NCI-H82 treated with DMSO at 0.1 percent for 48 hours (cell line): ENCODE data around the gene UBL4A.
A peak's percentile ranks its signal among the peaks of the same experiment; 100 is the strongest.

Experiments used
- DNase-seq: peaks from one replicate; lab custom pipeline; 2025; ENCODE audit not compliant: unreplicated experiment; lab: John Stamatoyannopoulos, UW

Gene UBL4A

DNA sequence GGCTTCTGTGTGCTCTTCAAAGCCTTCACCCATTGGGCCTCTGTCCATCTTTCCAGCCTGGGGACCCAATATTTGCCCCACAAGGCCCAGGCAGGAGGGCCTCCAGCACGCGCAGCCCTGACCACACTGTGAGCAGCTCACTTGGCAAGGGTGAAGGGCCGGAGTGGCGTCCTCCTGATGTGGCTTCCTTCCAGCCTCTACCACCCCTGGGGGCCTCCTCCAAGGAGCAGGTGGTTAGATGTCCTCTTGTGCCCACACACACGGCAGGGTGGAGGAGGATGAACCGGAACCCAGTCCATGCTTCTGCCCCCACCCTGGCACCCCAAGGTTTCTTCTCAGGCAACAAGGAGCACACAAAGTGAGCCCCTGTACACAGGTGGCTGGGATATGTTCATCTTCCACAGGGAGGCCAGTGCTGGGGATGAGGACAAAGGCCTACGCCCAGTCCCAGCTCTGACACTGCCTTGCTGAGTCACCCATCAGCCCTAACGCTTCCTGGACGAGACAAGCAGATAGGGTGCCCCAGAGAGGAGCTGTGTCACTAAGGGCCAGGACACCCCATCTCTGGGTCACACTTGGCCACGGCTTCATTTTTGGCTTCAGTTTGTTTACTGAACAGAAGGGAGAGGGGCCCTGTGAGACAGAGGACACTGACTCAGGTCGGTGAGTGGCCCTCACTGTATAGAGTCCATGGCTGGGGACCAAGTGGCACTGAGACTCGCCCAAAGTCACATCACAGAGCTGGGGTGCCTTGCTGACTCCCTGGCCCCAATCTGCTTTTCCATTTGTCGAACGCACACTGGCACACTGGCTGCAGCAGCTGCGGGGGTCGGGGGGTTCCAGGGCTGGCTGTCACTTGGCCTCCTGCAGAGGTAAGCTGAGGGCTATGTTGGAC lies 1.9 kb downstream of the UBL4A start:
- no peak for DNase-seq

DNA sequence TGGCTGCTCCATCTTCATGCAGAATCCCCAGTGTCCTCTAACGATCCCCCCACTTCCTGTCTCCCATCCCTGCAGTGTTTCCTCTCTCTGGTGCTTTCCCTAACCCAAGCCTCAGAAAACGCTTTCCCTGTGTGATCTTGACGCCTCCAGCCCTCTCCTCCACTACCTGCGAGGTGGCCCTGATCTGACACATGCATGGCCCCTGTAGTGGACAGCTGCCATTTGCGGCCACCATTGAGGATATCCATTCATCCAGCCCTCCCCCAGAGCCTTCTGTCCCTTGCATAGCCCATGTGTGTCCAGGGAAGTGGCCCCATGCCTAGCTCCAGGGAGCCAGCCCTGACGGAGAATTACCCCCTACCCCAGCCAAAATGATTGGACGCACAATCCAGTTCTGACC lies 3.1 kb downstream of the UBL4A start:
- no peak for DNase-seq

DNA sequence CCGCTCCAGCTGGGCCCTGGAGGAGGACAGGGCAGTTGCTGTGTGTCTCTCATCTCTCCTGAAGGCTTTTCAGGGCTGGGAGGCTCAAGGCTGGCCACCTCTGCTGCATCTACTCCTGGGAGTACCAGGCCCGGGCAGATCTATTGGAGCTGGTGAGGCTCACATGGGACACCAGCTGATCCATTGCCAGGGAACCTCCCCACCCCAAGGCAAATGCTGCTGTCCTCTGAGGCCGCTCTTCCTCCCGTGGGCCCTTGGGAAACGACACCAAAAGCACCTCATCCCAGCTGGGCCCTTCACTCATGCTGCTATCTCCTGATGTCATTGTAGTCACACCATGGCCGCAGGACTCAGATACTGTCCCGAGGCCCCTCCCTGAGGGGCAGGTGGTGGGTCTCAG lies 3.6 kb downstream of the UBL4A start:
- DNase-seq, result no peak

DNA sequence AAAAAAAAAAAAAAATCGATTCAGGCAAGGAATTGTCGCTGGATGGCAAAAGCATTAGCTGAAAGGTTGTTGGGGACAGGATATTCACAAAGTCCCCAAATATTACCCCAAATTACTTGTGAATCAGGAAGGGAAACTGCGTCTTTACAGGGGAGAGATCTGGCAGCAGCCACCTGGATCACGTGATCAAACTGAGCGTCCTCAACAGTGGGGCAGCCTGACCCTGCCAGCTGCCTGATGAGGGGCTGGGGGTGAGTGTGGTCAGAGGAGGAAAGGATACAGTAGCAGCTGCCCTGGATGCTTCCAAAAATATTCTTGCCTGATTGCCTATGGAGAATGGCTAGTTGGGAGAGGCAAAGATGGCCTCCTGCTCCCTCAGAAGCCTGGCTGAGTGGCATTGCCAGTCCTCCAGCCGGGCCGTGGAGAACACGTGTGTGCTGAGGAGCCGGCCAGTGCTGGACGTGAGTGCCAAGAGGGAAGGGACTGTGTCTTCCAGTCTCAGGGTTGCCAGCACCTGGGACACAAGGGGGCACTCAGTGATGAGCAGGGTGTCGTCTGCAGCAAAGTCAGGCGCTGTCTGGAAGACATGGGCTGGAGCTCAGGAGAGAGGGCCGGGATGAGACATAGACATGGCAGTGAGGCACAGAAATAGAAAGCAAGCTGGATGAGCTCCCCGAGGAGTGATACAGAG lies 4.4 kb downstream of the UBL4A start:
- DNase-seq, result no peak

DNA sequence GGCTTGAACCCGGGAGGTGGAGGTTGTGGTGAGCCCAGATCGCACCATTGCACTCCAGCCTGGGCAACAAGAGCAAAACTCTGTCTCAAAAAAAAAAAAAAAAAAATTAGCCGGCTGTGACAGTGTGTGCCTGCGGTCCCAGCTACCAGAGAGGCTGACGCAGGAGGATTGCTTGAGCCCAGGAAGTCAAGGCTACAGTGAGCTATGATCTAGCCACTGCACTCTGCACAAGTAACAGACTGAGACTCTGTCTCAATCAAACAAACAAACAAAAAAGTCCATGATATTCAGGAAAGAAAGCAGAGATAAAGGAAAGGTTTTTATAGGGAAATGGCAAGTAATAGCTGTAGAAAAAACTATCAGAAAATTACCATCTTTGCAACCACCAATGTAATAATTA lies 5.2 kb downstream of the UBL4A start:
- no peak for DNase-seq

DNA sequence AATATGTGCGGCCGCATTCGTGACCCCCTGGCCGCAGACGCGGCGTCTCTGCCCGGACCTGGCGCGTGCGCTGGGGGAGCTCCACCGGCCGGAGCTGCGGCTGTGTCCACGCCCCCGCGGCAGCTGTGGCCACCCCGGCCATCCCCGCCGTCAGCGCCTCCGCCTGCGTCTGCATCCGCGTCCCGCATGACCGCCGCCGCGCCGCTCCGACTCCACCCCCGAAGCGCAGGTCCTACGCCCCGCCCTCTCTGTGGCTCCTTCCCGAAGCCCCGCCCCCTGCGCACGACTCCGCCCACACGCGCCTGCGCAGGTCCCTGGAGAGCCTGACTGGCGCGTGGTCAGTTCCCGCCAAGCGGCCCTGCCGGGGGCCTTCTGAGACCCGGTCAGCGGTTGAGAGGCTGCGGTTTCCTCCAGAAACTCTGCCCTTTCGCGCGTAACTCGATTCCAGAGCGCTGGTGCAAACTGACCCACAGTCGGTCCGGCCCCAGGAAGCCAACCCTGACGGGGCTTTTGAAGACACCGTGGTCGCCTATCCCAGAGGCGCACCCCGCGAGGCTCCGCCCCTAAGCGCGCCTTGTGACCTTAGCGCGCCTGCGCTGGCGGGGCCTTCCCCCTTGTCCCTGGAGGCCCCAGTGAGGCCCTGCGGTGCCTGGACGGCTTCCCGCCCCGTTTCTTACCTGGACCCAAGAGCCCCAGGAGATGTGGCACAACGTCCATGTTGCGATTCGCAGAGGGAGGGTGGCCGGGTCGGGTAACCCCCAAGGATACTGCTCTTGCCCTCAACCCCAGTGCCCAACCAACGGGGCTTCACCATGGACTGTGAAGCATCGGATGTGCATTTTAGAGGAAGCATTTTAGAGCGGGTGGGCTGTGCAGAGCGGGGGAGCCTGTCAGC lies 7.4 kb downstream of the UBL4A start, which contains the start of gene LAGE3:
Gene LAGE3, minus strand, starts transcription at position 554 of the 895 bp plus-strand sequence. Its CDS starts 366 bp downstream, at position 188.
- peak; percentile 44 for DNase-seq

DNA sequence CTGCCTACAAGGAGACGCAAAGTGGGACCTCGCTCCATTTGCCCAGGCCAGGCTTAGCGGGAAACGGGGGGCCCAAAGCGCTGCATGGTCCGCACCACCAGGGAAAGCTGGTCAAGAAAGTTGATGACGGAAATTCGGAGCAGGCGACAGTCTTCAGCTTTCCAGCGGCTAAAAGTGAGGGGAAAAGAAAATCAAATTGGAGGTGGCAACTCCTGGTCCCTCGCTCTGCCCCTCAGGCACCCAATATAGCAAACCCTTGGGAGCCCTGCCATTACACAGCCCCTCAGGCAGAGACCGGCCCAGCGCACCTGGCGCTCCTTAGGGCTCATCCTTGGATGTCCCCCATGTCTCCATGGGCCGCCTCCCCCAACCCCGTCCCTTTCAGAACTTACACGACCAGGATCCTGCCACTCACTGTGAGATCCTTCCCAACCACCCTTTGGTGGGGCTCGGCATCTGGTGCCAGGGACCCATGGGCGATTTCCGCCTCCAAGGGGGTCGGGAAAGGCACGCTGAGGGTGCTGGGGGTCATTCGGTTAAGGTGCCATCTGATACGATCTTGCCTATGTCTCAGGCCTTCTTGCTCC lies 8.4 kb downstream of the UBL4A start:
- DNase-seq, result no peak

DNA sequence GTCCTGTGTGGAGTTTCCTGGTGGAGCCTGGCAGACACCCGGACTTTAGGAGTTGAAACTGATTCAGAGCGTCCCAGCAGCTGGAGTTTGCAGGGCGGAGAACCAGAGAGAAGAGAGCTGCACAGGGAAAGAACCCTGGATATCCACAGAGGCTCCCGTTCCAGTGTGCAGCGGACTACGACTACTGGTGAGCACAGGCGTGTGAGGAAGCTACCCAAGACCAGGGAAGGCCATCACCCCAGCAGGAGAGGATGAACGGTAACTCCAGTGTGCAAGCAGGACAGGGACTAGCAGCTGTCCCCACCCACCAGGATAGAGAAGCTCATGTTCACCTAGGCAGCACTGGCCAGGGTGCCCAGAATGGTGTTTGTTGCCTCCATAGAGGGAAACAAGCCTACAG lies 9.6 kb downstream of the UBL4A start:
- DNase-seq, result no peak

DNA sequence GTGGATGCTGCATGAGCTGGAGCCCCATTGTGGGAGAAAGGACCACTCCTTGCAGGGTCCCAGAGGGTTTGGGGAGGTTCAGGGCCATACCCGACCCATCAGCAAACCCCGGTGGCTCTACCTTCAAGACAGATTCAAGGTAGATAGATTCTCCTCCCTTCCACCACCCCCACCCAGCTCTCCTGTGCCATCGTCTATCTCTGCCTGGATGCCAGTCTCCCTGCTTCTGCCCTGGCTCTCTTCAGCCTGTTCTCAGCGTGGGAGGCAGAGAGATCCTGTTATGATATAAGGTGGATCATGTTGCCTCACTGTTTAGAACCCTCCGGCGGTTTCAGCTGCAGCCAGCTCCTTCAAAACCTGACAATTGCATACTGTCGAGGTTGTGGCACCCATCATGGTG lies 12.7 kb downstream of the UBL4A start:
- DNase-seq, result no peak

DNA sequence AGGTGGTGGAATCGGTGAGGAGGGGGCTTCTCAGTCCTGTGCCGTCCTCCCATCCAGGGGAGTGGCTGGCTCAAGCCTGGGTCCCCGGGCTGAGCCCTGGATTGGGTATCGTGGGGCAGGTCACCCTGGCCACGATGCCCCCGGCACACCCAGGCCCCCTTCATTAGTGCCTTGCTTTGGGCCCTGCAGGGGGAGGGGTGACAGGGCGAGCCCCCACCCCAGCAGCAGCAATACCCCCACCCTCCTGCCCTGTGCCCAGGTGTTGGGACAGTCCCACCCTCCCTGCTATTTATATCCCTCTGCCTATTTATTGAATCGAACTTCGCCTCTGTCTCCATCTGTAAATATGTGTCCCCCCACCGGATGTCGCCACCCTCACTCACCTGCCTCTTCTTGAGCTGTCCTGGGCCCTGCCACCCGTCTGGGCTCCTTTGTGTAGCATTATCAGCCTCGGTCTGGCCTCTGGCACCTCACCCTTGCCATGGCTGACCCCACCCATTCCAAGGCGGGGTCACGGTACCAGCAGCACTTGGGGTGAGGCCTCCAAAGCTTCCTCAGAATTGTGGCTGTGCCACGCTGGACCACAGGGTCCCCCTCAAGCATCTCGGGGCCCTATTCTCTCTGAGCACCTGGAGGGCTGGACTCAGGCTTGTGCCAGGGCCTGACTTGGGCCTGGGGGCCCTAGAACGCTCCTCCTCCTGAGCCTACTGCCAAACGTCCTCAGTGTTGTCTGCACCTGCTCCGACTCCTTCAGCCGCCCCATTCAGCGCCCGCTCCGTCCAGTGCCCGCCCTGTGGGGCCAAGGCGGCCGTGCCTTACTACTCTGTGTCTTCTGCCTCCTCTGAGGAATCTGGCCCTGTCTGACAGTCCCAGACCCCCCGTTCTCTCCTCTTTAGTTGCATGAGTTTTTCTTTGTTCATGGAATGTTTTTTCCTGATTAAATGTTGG lies 13.5 kb downstream of the UBL4A start:
- DNase-seq, result no peak

DNA sequence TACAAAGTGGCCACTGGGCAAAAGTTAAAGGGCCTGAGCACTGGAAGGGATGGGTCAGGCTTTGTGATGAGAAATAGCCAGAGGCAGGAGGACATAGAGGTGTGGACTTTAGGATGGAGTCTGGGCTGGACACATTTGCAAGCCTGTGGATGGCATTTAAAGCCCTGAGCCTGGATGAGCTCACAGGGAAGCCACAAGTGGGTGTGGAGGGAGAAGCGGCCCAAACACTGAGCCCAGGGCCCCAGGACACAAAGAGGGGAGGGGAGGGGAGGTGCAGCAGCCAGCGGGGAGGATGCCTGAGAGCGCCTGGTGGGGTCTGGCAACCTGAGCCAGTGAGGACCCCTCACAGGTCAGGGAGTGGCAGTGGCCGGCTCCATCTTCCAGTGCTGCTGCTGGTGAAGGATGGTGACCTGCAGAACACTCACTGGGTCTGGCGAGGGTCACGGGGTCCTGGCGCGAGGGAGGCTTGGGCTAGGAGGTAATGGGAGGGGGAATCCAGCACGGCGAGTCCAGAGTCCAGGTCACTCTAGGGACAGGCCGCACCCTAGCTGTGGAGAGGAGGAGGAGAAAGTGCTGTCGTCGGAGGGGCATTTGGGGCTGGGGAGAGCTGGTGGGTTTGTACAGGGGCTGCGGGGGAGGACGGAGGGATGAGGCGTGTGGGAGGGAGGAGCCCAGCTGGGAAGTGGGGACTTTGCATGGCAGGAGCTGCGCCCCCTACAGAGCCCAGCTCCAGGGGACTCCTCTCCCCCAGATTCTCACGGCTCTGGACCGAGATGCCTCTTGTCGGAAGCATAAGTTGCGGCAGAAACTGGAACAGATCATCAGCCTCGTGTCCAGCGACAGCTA lies 14.4 kb downstream of the UBL4A start:
- no peak for DNase-seq

DNA sequence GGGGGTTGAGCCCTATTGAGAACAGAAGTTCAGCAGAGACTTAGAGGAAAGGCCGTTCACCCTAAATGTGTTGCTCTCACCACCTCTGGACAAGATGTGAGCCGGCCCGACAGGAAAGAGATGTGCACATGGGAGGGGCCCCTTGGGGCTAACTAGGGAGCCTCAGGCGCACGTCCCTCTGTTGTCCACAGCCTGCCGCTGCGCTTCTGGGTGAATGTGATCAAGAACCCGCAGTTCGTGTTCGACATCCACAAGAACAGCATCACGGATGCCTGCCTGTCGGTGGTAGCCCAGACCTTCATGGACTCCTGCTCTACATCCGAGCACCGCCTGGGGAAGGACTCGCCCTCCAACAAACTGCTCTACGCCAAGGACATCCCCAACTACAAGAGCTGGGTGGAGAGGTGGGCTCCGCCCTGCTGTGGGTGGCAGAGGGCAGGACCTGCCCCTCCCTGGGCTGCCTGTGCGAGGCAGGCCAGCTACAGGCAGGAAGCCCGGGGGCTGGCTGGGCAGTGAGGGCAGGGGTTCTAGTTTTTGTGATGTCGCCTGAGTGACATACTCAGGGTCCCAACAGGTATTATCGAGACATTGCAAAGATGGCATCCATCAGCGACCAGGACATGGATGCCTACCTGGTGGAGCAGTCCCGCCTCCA lies 15.4 kb downstream of the UBL4A start:
- no peak for DNase-seq

DNA sequence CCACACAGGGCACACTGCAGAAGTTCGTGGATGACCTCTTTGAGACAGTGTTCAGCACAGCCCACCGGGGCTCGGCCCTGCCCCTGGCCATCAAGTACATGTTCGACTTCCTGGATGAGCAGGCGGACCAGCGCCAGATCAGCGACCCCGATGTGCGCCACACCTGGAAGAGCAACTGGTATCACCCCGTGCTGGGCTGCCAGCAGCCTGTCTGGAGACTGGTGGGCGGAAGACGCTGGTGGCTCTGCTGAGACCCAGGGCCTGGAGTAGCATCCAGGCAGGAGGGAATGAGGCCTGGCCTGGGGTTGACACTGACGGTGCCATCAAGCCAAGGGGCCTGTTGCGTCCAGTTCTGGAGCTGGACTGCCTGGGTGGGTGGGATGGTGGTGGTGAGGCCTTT lies 16.0 kb downstream of the UBL4A start:
- DNase-seq, result no peak

DNA sequence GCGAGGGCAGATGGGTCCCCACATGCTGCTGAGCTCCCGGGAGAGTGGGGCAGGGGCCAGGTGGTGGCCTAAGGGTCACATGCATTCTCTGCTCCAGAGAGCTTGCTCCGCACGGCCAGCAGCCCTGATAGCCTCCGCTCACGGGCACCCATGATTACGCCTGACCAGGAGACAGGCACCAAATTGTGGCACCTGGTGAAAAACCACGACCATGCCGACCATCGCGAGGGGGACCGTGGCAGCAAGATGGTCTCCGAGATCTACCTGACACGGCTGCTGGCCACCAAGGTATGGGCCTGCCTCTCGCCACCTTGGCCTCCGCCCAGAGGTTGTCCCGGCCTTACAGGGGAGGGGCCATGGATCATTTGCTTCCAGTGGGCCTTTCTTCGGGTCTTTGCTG lies 16.5 kb downstream of the UBL4A start:
- DNase-seq, result no peak

DNA sequence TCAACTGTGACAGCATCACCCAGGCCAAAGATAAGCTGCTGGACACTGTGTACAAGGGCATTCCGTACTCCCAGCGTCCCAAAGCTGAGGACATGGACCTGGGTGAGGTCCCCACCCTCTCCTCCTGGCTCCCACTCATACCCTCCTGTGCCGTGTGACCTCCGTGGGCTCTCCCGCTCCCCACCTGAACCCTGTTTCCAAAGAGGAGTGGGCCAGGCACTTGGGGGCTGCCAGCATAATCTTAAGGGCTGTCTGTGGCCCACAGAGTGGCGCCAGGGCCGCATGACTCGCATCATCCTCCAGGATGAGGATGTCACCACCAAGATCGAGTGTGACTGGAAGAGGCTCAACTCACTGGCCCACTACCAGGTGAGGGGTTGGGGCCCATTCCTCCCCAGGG lies 17.3 kb downstream of the UBL4A start:
- DNase-seq, result no peak

DNA sequence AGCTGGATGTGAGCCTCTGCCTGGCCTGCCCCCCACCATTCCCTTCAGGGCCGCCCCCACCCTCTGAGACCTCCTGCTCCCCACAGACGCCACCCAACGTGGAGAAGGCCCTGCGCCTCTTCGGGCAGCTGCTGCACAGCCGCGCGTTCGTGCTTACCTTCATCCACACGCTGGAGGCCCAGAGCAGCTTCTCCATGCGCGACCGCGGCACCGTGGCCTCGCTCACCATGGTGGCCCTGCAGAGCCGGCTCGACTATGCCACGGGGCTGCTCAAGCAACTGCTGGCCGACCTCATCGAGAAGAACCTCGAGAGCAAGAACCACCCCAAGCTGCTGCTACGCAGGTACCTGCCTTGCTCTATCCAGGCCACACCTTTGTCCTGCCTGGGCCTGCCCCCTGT lies 18.2 kb downstream of the UBL4A start:
- no peak for DNase-seq

DNA sequence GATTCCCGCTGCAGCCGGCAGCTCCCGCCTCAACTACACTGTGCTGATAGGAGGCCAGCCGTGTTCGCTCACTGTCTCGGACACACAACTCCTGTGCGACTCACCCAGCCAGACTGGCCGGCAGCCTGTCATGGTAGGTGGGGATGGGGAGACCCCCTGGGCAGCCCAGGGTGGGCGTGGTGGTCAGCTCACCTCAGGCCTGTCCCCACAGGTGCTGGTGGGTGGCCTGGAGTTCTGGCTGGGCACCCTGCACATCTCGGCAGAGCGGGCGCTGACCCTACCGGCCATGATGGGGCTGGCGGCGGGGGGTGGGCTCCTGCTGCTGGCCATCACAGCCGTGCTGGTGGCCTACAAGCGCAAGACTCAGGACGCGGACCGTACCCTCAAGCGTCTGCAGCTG lies 18.9 kb downstream of the UBL4A start:
- no peak for DNase-seq

DNA sequence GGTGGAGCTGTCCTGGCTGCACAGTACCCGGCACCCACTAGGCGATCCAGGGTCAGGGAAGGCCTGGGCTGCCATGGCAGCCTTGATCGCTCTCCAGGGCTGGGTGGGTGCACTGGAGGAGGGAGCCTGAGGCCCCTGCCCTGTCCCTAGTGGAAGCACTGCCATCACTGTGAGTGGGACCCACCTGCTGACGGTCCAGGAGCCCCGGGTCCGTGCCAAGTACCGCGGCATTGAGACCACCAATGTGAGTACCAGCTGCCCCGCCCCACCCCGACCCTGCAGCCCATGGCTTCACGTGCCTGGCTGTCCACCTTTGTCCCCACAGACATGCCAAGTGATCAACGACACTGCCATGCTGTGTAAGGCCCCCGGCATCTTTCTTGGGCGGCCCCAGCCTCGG lies 19.5 kb downstream of the UBL4A start:
- no peak for DNase-seq

DNA sequence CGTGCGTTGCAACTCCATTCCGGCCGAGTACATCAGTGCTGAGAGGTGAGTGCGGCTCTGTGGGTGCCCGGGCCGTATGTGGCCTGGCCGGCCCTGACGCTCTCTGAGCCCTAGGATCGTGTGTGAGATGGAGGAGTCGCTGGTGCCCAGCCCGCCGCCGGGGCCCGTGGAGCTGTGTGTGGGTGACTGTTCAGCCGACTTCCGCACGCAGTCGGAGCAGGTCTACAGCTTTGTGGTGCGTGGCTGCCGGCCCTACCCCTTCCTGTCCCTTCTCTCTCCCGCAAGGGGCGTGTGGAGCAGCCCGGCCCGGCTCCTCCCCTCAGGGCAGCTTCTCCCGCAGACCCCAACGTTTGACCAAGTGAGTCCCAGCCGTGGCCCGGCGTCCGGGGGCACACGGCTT lies 20.4 kb downstream of the UBL4A start:
- DNase-seq, result no peak
